ENCODE data around the gene VAV3. TPM values are rescaled to one million over a fixed set of nuclear protein-coding genes. Genes with fewer than 3 reads are reported as not detected.

VAV3 gene
- total RNA-seq, 1 experiment from 2014 or later, result not detected

- H3K27ac ChIP-seq, result no peak overlapping the region
- H3K4me3 ChIP-seq, result no peak overlapping the region
- no peaks in the 10 kb centered on the region for H3K36me3 ChIP-seq
- no peaks in the 10 kb centered on the region for H3K27me3 ChIP-seq (replicated peaks)
- no peaks in the 10 kb centered on the region for H3K4me1 ChIP-seq (replicated peaks)
- DNase-seq (ENCODE audit: low read depth in 1 of 2, low spot score in 2 of 2), result no peak
- H3K9me3 ChIP-seq (replicated peaks), result no peaks in the 10 kb centered on the region
These were observed 430.3 kb downstream of the VAV3 start for GRCh38 chr1:107534632-107535031.

DNA sequence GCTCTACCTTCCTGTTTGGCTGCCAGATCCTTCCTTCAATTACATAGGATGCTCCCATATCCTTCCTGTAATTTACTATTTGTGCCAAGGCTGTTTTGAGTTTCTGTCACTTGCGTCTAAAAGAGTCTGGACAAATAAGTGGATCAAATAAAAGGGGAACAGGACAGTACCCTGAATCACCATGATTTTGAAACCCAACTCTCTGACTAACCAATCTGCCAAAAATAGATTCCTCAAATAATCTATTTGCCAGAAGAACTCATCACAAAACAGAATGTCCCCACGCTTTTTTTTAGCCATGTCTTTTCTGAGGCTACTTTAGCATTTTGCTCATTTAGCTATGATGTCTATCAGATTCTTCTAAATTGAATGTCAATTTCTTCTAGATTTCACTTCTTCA, 431.5 kb downstream of the VAV3 start:
- no peak overlapping the region for H3K27ac ChIP-seq
- H3K4me1 ChIP-seq (replicated peaks), result no peaks in the 10 kb centered on the region
- no peaks in the 10 kb centered on the region for H3K36me3 ChIP-seq
- no peak overlapping the region for H3K4me3 ChIP-seq
- no peaks in the 10 kb centered on the region for H3K27me3 ChIP-seq (replicated peaks)
- DNase-seq (ENCODE audit: low read depth in 1 of 2, low spot score in 2 of 2), result no peak
- no peaks in the 10 kb centered on the region for H3K9me3 ChIP-seq (replicated peaks)

- Histone ChIP-seq H3K9me3 (replicated peaks) (no peaks in the 10 kb centered on the region), H3K4me3 (no peak overlapping the region), H3K27ac (no peak overlapping the region), H3K36me3 (no peaks in the 10 kb centered on the region), H3K27me3 (replicated peaks) (no peaks in the 10 kb centered on the region), H3K4me1 (replicated peaks) (no peaks in the 10 kb centered on the region)
- no peak for DNase-seq (ENCODE audit: low read depth in 1 of 2, low spot score in 2 of 2)
These were observed 432.7 kb downstream of the VAV3 start for GRCh38 chr1:107532318-107532717.

DNA sequence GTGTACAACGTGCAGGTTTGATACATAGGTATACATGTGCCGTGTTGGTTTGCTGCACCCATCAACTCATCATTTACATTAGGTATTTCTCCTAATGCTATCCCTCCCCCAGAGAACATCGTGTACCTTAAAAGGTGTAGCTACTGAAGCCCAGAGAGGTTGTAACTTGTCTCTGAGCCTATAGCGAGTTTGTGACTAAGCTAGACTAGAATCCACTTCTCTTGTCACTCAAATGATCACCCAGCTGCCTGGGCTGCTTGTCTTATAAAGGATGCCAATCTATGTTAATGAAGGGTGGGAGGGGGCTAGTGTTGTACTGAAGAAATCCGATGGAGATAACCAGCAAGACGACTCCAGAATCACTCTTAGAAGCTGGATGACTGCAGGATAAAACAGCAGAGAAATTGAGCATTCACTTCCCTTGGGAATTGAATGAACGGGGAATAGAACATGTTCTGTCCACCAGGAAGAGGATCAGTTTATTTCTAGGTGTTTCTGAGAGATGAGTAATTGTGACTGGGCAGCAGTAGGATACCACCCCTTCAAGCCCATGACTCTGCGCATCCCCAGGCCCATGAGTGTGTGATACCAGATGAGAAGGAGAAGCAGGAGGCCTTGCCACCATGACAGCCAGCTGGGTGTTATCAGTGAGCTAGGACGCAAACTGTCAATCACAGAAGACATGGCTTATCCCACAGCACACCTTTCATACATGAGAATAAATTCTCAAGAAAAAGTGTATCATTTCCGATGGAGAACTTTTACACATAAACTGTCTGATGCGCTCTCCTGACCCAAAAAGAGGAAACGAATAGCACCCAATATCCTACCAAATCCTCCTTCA, 433.7 kb downstream of the VAV3 start:
- DNase-seq (ENCODE audit: low read depth in 1 of 2, low spot score in 2 of 2), result no peak
- H3K27ac ChIP-seq, result no peak overlapping the region

GRCh38 chr1:107530543-107530942, 434.4 kb downstream of the VAV3 start:
- Histone ChIP-seq H3K9me3 (replicated peaks) (no peaks in the 10 kb centered on the region), H3K27me3 (replicated peaks) (no peaks in the 10 kb centered on the region), H3K4me1 (replicated peaks) (no peaks in the 10 kb centered on the region), H3K4me3 (no peak overlapping the region), H3K27ac (no peak overlapping the region), H3K36me3 (no peaks in the 10 kb centered on the region)
- no peak for DNase-seq (ENCODE audit: low read depth in 1 of 2, low spot score in 2 of 2)

More for the DNA sequence above, 433.7 kb downstream of the VAV3 start:
- H3K9me3 ChIP-seq (replicated peaks), result no peaks in the 10 kb centered on the region
- H3K36me3 ChIP-seq, result no peaks in the 10 kb centered on the region
- no peaks in the 10 kb centered on the region for H3K27me3 ChIP-seq (replicated peaks)
- H3K4me3 ChIP-seq, result no peak overlapping the region
- H3K4me1 ChIP-seq (replicated peaks), result no peaks in the 10 kb centered on the region

DNA sequence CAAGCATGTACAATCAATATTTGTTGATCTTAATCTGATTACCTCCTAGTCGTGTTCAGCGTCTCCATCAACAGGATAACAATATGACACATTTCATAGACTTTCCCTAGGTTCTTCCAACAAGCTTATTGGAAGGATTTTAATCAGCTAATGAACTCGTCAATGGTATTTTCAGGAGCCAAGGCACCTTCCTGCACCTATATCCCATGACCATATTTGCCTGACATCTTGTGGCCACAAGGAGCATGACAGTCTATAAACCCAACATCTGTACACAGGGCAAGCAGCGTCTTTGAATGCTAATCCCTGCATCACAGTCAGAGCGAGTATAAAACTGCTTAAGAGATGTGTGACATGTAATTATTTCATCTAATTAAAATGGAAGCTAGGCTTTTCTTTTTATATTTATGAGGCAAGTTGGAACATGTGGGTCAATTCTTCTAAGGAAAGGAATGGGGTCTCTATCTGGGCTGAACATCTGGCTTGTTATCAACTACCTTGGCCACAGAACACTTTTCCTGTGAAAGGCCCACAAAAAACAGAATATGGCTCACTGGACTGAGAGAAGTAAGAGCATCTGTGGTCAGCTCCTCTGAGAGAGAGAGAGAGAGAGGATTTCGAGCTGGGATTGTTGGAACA, 435.4 kb downstream of the VAV3 start:
- H3K27me3 ChIP-seq (replicated peaks), result no peaks in the 10 kb centered on the region
- H3K36me3 ChIP-seq, result no peaks in the 10 kb centered on the region
- peak in 1 of 2 experiments; percentile 10 for DNase-seq (ENCODE audit: low read depth in 1 of 2, low spot score in 2 of 2)
- no peak overlapping the region for H3K4me3 ChIP-seq
- H3K27ac ChIP-seq, result no peak overlapping the region
- H3K4me1 ChIP-seq (replicated peaks), result no peaks in the 10 kb centered on the region
- H3K9me3 ChIP-seq (replicated peaks), result no peaks in the 10 kb centered on the region

DNA sequence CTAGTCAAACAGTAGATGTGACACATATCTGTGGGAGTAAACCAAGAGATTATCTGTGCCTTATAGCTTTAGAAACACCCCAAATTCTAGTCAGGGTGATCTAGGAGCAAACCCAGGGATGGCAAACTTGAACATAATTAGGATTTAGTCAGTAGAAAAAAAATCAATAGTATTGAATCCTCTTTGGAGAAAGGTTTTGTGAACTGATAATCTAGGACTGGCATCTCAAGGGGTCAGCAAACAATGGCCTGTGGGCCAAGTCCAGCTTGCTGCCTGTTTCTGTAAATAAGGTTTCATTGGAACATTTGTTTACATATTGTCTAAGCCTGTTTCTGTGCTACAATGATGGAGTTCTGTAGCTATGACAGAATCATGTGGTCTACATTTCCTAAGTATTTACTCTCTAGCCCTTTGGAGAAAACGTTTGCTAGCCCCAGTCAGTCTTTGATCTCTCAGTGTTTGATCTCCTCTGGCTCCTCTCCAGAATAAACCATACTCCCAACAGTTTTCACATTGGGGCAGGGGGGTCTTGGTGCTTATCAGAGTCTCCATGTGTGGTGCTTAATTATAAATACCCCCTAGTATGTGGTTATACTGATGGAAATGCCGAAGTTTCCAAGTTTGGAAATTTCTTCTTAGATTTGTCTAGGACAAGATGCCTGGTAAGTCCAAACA, 438.3 kb downstream of the VAV3 start:
- Histone ChIP-seq H3K27ac (no peak overlapping the region), H3K27me3 (replicated peaks) (no peaks in the 10 kb centered on the region), H3K4me1 (replicated peaks) (no peaks in the 10 kb centered on the region), H3K36me3 (no peaks in the 10 kb centered on the region), H3K4me3 (no peak overlapping the region), H3K9me3 (replicated peaks) (no peaks in the 10 kb centered on the region)
- DNase-seq (ENCODE audit: low read depth in 1 of 2, low spot score in 2 of 2), result no peak

DNA sequence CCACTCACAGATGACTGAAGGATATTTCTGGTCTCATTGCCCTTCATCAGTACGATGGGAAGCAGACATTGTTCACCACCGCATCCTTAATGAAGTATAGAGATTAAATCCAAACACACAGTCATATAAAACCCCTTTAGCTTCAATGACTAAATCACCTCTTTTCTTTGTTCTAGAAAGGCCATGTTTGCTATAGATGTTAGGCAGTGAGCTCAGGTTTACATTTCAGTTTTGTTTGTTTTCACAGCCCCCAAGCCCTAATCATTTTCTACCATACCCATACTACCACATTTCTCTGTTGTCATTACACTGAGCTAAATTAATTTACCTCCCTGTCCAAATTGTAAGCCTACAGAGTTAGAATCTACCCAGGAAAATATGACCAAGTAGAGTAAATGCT, 439.0 kb downstream of the VAV3 start:
- no peak overlapping the region for H3K4me3 ChIP-seq
- H3K9me3 ChIP-seq (replicated peaks), result no peaks in the 10 kb centered on the region
- H3K4me1 ChIP-seq (replicated peaks), result no peaks in the 10 kb centered on the region
- no peaks in the 10 kb centered on the region for H3K36me3 ChIP-seq
- no peaks in the 10 kb centered on the region for H3K27me3 ChIP-seq (replicated peaks)
- no peak overlapping the region for H3K27ac ChIP-seq
- DNase-seq (ENCODE audit: low read depth in 1 of 2, low spot score in 2 of 2), result no peak

- no peak overlapping the region for H3K27ac ChIP-seq
- H3K9me3 ChIP-seq (replicated peaks), result no peaks in the 10 kb centered on the region
- H3K27me3 ChIP-seq (replicated peaks), result no peaks in the 10 kb centered on the region
- no peak for DNase-seq (ENCODE audit: low read depth in 1 of 2, low spot score in 2 of 2)
- no peaks in the 10 kb centered on the region for H3K36me3 ChIP-seq
- no peaks in the 10 kb centered on the region for H3K4me1 ChIP-seq (replicated peaks)
- no peak overlapping the region for H3K4me3 ChIP-seq
These were observed 439.8 kb downstream of the VAV3 start for GRCh38 chr1:107525145-107525544.

DNA sequence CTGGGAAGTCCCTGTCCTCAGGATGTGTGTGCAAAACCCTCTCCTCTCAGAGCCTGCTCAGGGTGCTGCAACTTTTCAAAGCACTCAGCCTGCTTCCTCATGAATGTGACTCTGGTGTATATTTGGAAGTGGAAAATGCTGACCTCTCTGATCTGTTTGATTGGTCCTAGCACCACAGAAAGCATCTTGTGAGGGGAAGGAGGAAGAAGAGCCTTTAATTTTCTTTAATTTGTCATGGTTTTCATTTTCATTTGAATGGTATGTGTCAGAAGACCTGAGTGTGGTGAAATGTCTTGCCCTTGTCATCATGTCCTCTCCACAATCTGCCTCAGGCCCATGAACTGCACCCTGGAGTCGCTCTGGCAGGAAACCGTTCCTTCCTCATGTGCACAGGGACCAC, 440.7 kb downstream of the VAV3 start:
- Histone ChIP-seq H3K9me3 (replicated peaks) (no peaks in the 10 kb centered on the region), H3K27me3 (replicated peaks) (no peaks in the 10 kb centered on the region), H3K27ac (no peak overlapping the region), H3K4me1 (replicated peaks) (no peaks in the 10 kb centered on the region), H3K4me3 (no peak overlapping the region), H3K36me3 (no peaks in the 10 kb centered on the region)
- no peak for DNase-seq (ENCODE audit: low read depth in 1 of 2, low spot score in 2 of 2)

- H3K36me3 ChIP-seq, result no peaks in the 10 kb centered on the region
- no peaks in the 10 kb centered on the region for H3K27me3 ChIP-seq (replicated peaks)
- H3K27ac ChIP-seq, result no peak overlapping the region
- H3K9me3 ChIP-seq (replicated peaks), result no peaks in the 10 kb centered on the region
- DNase-seq (ENCODE audit: low read depth in 1 of 2, low spot score in 2 of 2), result no peak
- H3K4me3 ChIP-seq, result no peak overlapping the region
- no peaks in the 10 kb centered on the region for H3K4me1 ChIP-seq (replicated peaks)
These were observed 441.2 kb downstream of the VAV3 start for GRCh38 chr1:107523736-107524135.

- no peaks in the 10 kb centered on the region for H3K9me3 ChIP-seq (replicated peaks)
- H3K27me3 ChIP-seq (replicated peaks), result no peaks in the 10 kb centered on the region
- H3K27ac ChIP-seq, result no peak overlapping the region
- H3K4me1 ChIP-seq (replicated peaks), result no peaks in the 10 kb centered on the region
- no peak overlapping the region for H3K4me3 ChIP-seq
- no peak for DNase-seq (ENCODE audit: low read depth in 1 of 2, low spot score in 2 of 2)
- H3K36me3 ChIP-seq, result no peaks in the 10 kb centered on the region
These were observed 441.9 kb downstream of the VAV3 start for GRCh38 chr1:107523061-107523460.

All from SJSA1 (cell line).